HCT116 (cell line): Measurements from ENCODE around the gene ZC3H12D. TPM values are rescaled to one million over a fixed set of nuclear protein-coding genes. Genes with fewer than 3 reads are reported as not detected.

Experiments
- ATAC-seq: fragments of 200-7000 bp; cut with Tn5 transposase; 2 replicates; pipeline ENCODE4 v1.9.1; 2020; ENCODE audit warnings: mild to moderate bottlenecking, moderate library complexity
- BruUV-seq: library from RNA; stranded (reverse); fragments of 400-500 nt; replicated peaks from 2 replicates; lab custom pipeline; 2021; lab: Mats Ljungman, UMichigan
- CTCF ChIA-PET: fragments of 300-600 bp; sonication (Branson Sonifier 250); formaldehyde crosslinking; loops from one replicate; lab custom pipeline; 2021; ENCODE audit warnings: antibody characterized with exemption; lab: Charles Lee
- POLR2A ChIA-PET: fragments of 300-600, 350-600 bp; sonication (Branson Sonifier 250); formaldehyde crosslinking; loops from one replicate; lab custom pipeline; 2021; ENCODE audit warnings: antibody characterized with exemption; lab: Charles Lee
- RAD21 ChIA-PET, 2 experiments: fragments of 300-600 bp; sonication (Branson Sonifier 250); formaldehyde crosslinking; loops; one replicate each; lab custom pipeline; 2023; ENCODE audit warnings: low total read pairs in 2 of 2; ENCODE audit not compliant: uncharacterized antibody in 2 of 2, unreplicated experiment in 2 of 2, low non-redundant PET in 1 of 2; lab: Charles Lee
- DNase-seq: peaks from one replicate; pipeline ENCODE4 v3.0.0-alpha.2; 2010; ENCODE audit warnings: low read depth, low spot score
- H2AFZ ChIP-seq: fragments of 200-600 bp; shearing (Covaris generic), sonication (generic); 2 replicates; pipeline ENCODE4 v1.6.1; 2017; ENCODE audit warnings: low read depth, mixed run types, mixed read lengths, antibody characterized with exemption, low read length; ENCODE audit not compliant: poor library complexity, severe bottlenecking
- H3K27ac ChIP-seq: 2 replicates; pipeline ENCODE4 v1.5.1; 2012; ENCODE audit warnings: low read depth, low read length
- H3K27me3 ChIP-seq: fragments of 200-600 bp; sonication (generic); 2 replicates; pipeline ENCODE4 v1.6.1; 2016; ENCODE audit warnings: mixed run types, low read length, mixed read lengths; ENCODE audit not compliant: insufficient read depth
- H3K36me3 ChIP-seq, 2 experiments: fragments of 200-500 bp in 1 of 2; fragments of 200-600 bp in 1 of 2; sonication (Bioruptor generic) in 1 of 2; sonication (generic) in 1 of 2; 2 replicates each; pipeline versions ENCODE4 v1.5.1 to v1.6.1; 2014 to 2016; ENCODE audit warnings: low read length in 2 of 2, inconsistent platforms in 1 of 2, mixed read lengths in 1 of 2, mixed run types in 1 of 2; ENCODE audit not compliant: insufficient read depth in 2 of 2, control insufficient read depth in 1 of 2
- H3K4me1 ChIP-seq, 2 experiments: fragments of 200-600 bp in 1 of 2; sonication (generic) in 1 of 2; 2 replicates each; pipeline versions ENCODE4 v1.5.1 to v1.6.1; 2012 to 2017; ENCODE audit warnings: low read length in 2 of 2, inconsistent platforms in 1 of 2, mild to moderate bottlenecking in 1 of 2, mixed read lengths in 1 of 2, mixed run types in 1 of 2, moderate library complexity in 1 of 2; ENCODE audit not compliant: insufficient read depth in 2 of 2, control insufficient read depth in 1 of 2
- H3K4me2 ChIP-seq: fragments of 200-600 bp; sonication (generic); 2 replicates; pipeline ENCODE4 v1.6.1; 2017; ENCODE audit warnings: mixed run types, low read length, mixed read lengths
- H3K4me3 ChIP-seq, 2 experiments: fragments of 200-600 bp in 1 of 2; sonication (generic) in 1 of 2; replicated peaks in 1 of 2; 2 replicates each; pipeline ENCODE4 v1.5.1; 2011 to 2016; ENCODE audit warnings: low read length in 2 of 2, control low read depth in 1 of 2, low read depth in 1 of 2, mild to moderate bottlenecking in 1 of 2, mixed read lengths in 1 of 2, mixed run types in 1 of 2
- H3K79me2 ChIP-seq: fragments of 200-600 bp; sonication (generic); 2 replicates; pipeline ENCODE4 v1.6.1; 2017; ENCODE audit warnings: mild to moderate bottlenecking, mixed run types, low read length, moderate library complexity, mixed read lengths; ENCODE audit not compliant: insufficient read depth
- H3K9ac ChIP-seq: fragments of 200-600 bp; sonication (generic); 2 replicates; pipeline ENCODE4 v1.6.1; 2016; ENCODE audit warnings: low read length, mixed read lengths
- H3K9me2 ChIP-seq: fragments of 200-600 bp; sonication (generic), shearing (Covaris generic); 2 replicates; pipeline ENCODE4 v1.6.1; 2017; ENCODE audit warnings: mixed run types, mild to moderate bottlenecking, moderate library complexity; ENCODE audit not compliant: insufficient read depth
- H3K9me3 ChIP-seq, 2 experiments: fragments of 200-500 bp in 1 of 2; fragments of 200-600 bp in 1 of 2; sonication (Bioruptor generic) in 1 of 2; sonication (generic) in 1 of 2; 2 replicates each; pipeline ENCODE4 v1.6.1; 2014 to 2017; ENCODE audit warnings: low read length in 2 of 2, mixed read lengths in 2 of 2, inconsistent platforms in 1 of 2, low read depth in 1 of 2, mild to moderate bottlenecking in 1 of 2, mixed run types in 1 of 2, moderate library complexity in 1 of 2; ENCODE audit not compliant: control insufficient read depth in 1 of 2, insufficient read depth in 1 of 2
- H4K20me1 ChIP-seq: fragments of 200-600 bp; sonication (generic), shearing (Covaris generic); 2 replicates; pipeline ENCODE4 v1.6.1; 2017; ENCODE audit warnings: mixed run types, mild to moderate bottlenecking, moderate library complexity; ENCODE audit not compliant: insufficient read depth
- CEBPB ChIP-seq: IDR thresholded peaks from 2 replicates; pipeline ENCODE4 v1.6.1; 2012; ENCODE audit warnings: low read depth
- CTCF ChIP-seq, 3 experiments: fragments of 200-600 bp in 1 of 3; sonication (generic) in 1 of 3; IDR thresholded peaks in 2 of 3; conservative IDR thresholded peaks in 1 of 3; 2 replicates each; pipeline ENCODE4 v1.5.1; 2012 to 2017; ENCODE audit warnings: low read depth in 2 of 3, low read length in 2 of 3, antibody characterized with exemption in 1 of 3, borderline replicate concordance in 1 of 3, control low read depth in 1 of 3, mild to moderate bottlenecking in 1 of 3, mixed read lengths in 1 of 3, mixed run types in 1 of 3, moderate library complexity in 1 of 3; ENCODE audit not compliant: insufficient read depth in 1 of 3
- EZH2phosphoT487 ChIP-seq: fragments of 200-600 bp; IDR thresholded peaks from 2 replicates; pipeline ENCODE4 v1.6.1; 2018; ENCODE audit warnings: antibody characterized with exemption, borderline replicate concordance
- JUND ChIP-seq: IDR thresholded peaks from 2 replicates; pipeline ENCODE4 v1.6.1; 2012
- POLR2A ChIP-seq: IDR thresholded peaks from 2 replicates; pipeline ENCODE4 v1.7.0; 2011; ENCODE audit warnings: borderline replicate concordance; ENCODE audit not compliant: insufficient read depth, insufficient read length; ENCODE audit errors: extremely low read depth
- POLR2AphosphoS5 ChIP-seq: IDR thresholded peaks from 2 replicates; pipeline ENCODE4 v1.6.1; 2011; ENCODE audit warnings: mild to moderate bottlenecking, low read depth, low read length, moderate library complexity
- RAD21 ChIP-seq: IDR thresholded peaks from 2 replicates; pipeline ENCODE4 v1.6.1; 2012; ENCODE audit warnings: low read depth, mild to moderate bottlenecking
- SIN3A ChIP-seq: IDR thresholded peaks from 2 replicates; pipeline ENCODE4 v1.6.1; 2012; ENCODE audit warnings: low read depth
- YY1 ChIP-seq: IDR thresholded peaks from 2 replicates; pipeline ENCODE4 v1.6.1; 2011; ENCODE audit warnings: low read length, low read depth, moderate library complexity, mild to moderate bottlenecking; ENCODE audit not compliant: insufficient replicate concordance; ENCODE audit errors: extremely low read depth
- ZFX ChIP-seq: fragments of 450-650 bp; IDR thresholded peaks from 2 replicates; pipeline ENCODE4 v1.6.1; 2017
- ZNF274 ChIP-seq: fragments of 200-500 bp; sonication (Bioruptor generic); IDR thresholded peaks from 2 replicates; pipeline ENCODE4 v1.6.1; 2014; ENCODE audit warnings: mild to moderate bottlenecking, low read depth, low read length, inconsistent platforms
- intact Hi-C: fragments of 100-400 bp; cut with micrococcal nuclease; formaldehyde crosslinking; loops from 2 replicates; pipeline ENCODE4 v1.10.0; 2022
- total RNA-seq: library from RNA; stranded (reverse); gene quantifications from one replicate; pipeline ENCODE4 v1.2.1, GENCODE V29; 2021; ENCODE audit not compliant: unreplicated experiment
- TF ChIP-seq, protein P1 (sequence below): IDR thresholded peaks from 2 replicates; pipeline ENCODE4 v1.6.1; 2012
- TF ChIP-seq, protein P2 (sequence below): IDR thresholded peaks from 2 replicates; pipeline ENCODE4 v1.6.1; 2012; ENCODE audit warnings: low read depth

Gene ZC3H12D
- total RNA-seq, 1 experiment from 2014 or later: 0.30 TPM

- BruUV-seq: no TSS peak
- Histone ChIP-seq H4K20me1 (no peaks in the 10 kb centered on the region), H3K36me3 (no peaks in the 10 kb centered on the region)
- TF ChIP-seq CTCF (IDR thresholded peaks at IDR 0.05 in 2 of 3, conservative IDR thresholded peaks at IDR 0.05 in 1 of 3; ENCODE audit: borderline replicate concordance in 1 of 3, insufficient read depth in 1 of 3, low read depth in 2 of 3, low read length in 2 of 3) (no peak), YY1 (no peak), CEBPB (no peak), ZFX (no peak), RAD21 (no peak), POLR2A (no peak), JUND (no peak), SIN3A (no peak), EZH2phosphoT487 (no peak), POLR2AphosphoS5 (no peak), ZNF274 (no peak)
- TF ChIP-seq, protein P1, sequence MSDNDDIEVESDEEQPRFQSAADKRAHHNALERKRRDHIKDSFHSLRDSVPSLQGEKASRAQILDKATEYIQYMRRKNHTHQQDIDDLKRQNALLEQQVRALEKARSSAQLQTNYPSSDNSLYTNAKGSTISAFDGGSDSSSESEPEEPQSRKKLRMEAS: no peak
- TF ChIP-seq, protein P2, sequence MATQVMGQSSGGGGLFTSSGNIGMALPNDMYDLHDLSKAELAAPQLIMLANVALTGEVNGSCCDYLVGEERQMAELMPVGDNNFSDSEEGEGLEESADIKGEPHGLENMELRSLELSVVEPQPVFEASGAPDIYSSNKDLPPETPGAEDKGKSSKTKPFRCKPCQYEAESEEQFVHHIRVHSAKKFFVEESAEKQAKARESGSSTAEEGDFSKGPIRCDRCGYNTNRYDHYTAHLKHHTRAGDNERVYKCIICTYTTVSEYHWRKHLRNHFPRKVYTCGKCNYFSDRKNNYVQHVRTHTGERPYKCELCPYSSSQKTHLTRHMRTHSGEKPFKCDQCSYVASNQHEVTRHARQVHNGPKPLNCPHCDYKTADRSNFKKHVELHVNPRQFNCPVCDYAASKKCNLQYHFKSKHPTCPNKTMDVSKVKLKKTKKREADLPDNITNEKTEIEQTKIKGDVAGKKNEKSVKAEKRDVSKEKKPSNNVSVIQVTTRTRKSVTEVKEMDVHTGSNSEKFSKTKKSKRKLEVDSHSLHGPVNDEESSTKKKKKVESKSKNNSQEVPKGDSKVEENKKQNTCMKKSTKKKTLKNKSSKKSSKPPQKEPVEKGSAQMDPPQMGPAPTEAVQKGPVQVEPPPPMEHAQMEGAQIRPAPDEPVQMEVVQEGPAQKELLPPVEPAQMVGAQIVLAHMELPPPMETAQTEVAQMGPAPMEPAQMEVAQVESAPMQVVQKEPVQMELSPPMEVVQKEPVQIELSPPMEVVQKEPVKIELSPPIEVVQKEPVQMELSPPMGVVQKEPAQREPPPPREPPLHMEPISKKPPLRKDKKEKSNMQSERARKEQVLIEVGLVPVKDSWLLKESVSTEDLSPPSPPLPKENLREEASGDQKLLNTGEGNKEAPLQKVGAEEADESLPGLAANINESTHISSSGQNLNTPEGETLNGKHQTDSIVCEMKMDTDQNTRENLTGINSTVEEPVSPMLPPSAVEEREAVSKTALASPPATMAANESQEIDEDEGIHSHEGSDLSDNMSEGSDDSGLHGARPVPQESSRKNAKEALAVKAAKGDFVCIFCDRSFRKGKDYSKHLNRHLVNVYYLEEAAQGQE: no peak
- TF ChIP-seq, all 23 proteins: peak for 0
- H3K27ac ChIP-seq: no peak overlapping the region
- RAD21 ChIA-PET: no interaction called here
- H2AFZ ChIP-seq: peak overlapping the region; percentile 90
- H3K4me1 ChIP-seq: peaks cover 13 to 18% of the 10 kb centered on the region in 2 experiments; a peak in 3 of 4 replicates
- POLR2A ChIA-PET: no interaction called here
- peak overlapping the region; percentile 76 for H3K4me2 ChIP-seq
- DNase-seq (no peak), ATAC-seq (no peak)
- intact Hi-C loops: no loop called here
- H3K9me3 ChIP-seq: no peaks in the 10 kb centered on the region
- H3K9me2 ChIP-seq: no peaks in the 10 kb centered on the region
- H3K4me3 ChIP-seq: peak overlapping the region in 1 of 2 experiments; percentile 35; a peak in 1 of 4 replicates
- no peaks in the 10 kb centered on the region for H3K27me3 ChIP-seq
- H3K79me2 ChIP-seq: no peaks in the 10 kb centered on the region
- CTCF ChIA-PET: no interaction called here
- no peak overlapping the region for H3K9ac ChIP-seq
Measured at GRCh38 chr6:149483849-149484655, 762 bp downstream of the ZC3H12D start.
